Measurements from ENCODE around the gene DOCK3.
"Not testable (repeated sequence)": the region's sequence is repeated elsewhere in the genome, so short reads cannot be mapped to it uniquely, and the experiment has no call there.

DOCK3 gene

DNA sequence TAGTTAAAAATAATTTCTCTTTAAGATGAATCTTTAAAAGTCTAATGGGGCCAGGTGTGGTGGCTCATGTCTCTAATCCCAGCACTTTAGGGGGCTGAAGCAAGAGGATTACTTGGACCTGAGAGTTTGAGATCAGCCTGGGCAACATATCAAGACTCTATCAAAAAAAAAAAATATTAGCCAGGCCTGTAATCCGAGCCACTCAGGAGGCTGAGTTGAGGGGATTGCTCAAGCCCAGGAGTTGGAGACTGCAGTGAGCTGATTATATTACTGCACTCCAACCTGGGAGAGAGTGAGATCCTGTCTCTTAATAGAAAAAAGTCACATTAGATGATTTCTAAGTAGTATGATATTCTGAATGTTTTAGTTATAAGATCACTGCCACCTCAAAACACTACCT lies 388.3 kb downstream of the DOCK3 start:
- H3K27ac ChIP-seq = no peak overlapping the region
- no peak overlapping the region for H3K9ac ChIP-seq (ENCODE audit: insufficient read length)
- H3K4me3 ChIP-seq = no peak overlapping the region
- no peak for TF ChIP-seq POLR2AphosphoS5 (IDR thresholded peaks at IDR 0.05; ENCODE audit: borderline replicate concordance, low read depth, low read length)
- TF ChIP-seq FOXP2 (optimal IDR thresholded peaks at IDR 0.05; ENCODE audit: control extremely low read depth, extremely low read length, insufficient read depth) = no peak
- TF ChIP-seq EZH2 (IDR thresholded peaks at IDR 0.05) = no peak
- no peaks in the 10 kb centered on the region for H3K9me3 ChIP-seq (ENCODE audit: low read depth, low read length)
- no peaks in the 10 kb centered on the region for H3K36me3 ChIP-seq (ENCODE audit: insufficient read depth, low read length)
- DNase-seq (ENCODE audit: low read depth, low spot score) = no peak

DNA sequence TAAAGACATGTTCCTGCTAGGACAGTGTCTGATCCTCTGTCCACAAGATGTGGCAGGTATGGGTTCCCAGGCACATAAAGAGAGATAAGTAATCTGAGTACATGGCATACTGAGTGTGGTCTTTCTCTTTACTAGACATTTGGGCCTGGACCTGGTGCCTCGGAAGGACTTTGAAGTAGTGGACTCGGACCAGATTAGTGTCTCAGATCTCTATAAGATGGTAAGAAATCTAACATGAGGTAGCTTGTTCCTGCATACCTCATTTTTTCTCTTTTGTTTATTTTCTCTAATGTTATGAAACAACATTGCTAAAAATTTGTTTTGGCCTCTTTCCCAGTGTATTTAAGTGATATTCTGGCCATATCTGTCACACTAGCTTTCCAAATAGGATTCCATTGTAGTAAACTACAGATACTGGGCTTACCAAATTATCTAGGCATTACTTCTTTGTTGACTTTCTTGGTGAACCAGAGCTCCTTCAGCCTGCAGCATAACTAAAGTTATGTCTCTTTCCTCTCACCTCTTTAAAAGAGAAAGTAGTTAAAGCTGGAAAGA lies 400.6 kb downstream of the DOCK3 start:
- Histone ChIP-seq H3K4me3 (no peak overlapping the region), H3K36me3 (ENCODE audit: insufficient read depth, low read length) (no peaks in the 10 kb centered on the region), H3K9ac (ENCODE audit: insufficient read length) (no peak overlapping the region), H3K9me3 (ENCODE audit: low read depth, low read length) (no peaks in the 10 kb centered on the region), H3K27ac (no peak overlapping the region)
- no peak for TF ChIP-seq POLR2AphosphoS5 (IDR thresholded peaks at IDR 0.05; ENCODE audit: borderline replicate concordance, low read depth, low read length)
- no peak for TF ChIP-seq EZH2 (IDR thresholded peaks at IDR 0.05)
- TF ChIP-seq FOXP2 (optimal IDR thresholded peaks at IDR 0.05; ENCODE audit: control extremely low read depth, extremely low read length, insufficient read depth) = no peak
- no peak for DNase-seq (ENCODE audit: low read depth, low spot score)

DNA sequence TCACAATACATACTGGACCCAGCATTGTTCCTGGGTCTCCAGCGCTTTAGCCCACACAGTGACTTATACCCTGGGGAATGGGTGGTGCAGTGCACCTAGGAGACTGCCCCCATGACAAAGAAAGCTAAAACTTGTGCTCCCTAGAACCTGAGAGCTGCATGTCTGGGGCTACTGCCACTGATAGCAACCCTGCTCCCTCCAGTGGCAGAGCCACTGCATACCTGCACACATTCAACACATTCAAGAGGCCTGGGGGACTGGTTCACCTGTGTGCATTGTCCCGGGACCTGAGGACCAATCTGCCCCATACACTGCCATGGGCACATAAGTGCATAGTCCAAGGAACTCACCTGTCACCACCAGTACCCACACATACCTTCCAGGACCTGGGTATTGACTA lies 407.6 kb downstream of the DOCK3 start:
- Histone ChIP-seq H3K4me3 (no peak overlapping the region), H3K36me3 (ENCODE audit: insufficient read depth, low read length) (no peaks in the 10 kb centered on the region), H3K9me3 (ENCODE audit: low read depth, low read length) (no peaks in the 10 kb centered on the region), H3K9ac (ENCODE audit: insufficient read length) (no peak overlapping the region), H3K27ac (no peak overlapping the region)
- DNase-seq (ENCODE audit: low read depth, low spot score) = no peak
- no peak for TF ChIP-seq FOXP2 (optimal IDR thresholded peaks at IDR 0.05; ENCODE audit: control extremely low read depth, extremely low read length, insufficient read depth)
- TF ChIP-seq POLR2AphosphoS5 (IDR thresholded peaks at IDR 0.05; ENCODE audit: borderline replicate concordance, low read depth, low read length) = no peak
- no peak for TF ChIP-seq EZH2 (IDR thresholded peaks at IDR 0.05)

DNA sequence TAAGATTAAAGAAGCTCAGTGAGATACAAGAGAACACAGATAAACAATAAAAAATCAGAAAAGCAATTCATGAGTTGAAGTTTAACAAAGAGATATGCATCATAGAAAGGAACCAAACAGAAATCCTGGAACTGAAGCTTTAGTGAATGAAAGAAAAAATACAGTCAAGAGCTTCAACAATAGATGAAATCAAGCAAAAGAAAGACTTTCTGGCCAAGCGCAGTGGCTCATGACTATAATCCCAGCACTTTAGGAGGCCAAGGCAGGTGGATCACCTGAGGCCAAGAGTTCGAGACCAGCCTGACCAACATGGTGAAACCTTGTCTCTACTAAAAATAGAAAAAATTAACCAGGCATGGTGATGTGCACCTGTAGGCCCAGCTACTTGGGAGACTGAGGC lies 408.8 kb downstream of the DOCK3 start:
- Histone ChIP-seq H3K9ac (ENCODE audit: insufficient read length) (no peak overlapping the region), H3K9me3 (ENCODE audit: low read depth, low read length) (no peaks in the 10 kb centered on the region), H3K27ac (no peak overlapping the region), H3K36me3 (ENCODE audit: insufficient read depth, low read length) (no peaks in the 10 kb centered on the region), H3K4me3 (no peak overlapping the region)
- DNase-seq (ENCODE audit: low read depth, low spot score) = no peak
- TF ChIP-seq POLR2AphosphoS5 (IDR thresholded peaks at IDR 0.05; ENCODE audit: borderline replicate concordance, low read depth, low read length) (no peak), EZH2 (IDR thresholded peaks at IDR 0.05) (no peak), FOXP2 (optimal IDR thresholded peaks at IDR 0.05; ENCODE audit: control extremely low read depth, extremely low read length, insufficient read depth) (no peak)

DNA sequence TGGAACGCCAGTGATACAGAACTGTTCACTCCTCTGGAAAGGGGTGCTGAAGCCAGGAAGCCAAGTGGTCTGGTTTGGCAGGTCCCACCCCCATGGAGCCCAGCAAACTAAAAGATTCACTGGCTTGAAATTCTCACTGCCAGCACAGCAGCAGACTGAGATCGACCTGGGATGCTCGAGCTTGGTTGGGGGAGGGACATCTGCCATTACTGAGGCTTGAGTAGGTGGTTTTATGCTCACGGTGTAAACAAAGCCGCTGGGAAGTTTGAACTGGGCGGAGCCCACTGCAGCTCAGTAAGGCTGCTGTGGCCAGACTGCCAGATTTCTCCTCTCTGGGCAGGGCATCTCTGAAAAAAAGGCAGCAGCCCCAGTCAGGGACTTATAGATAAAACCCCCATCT lies 417.4 kb downstream of the DOCK3 start:
- H3K27ac ChIP-seq; DNase-seq (ENCODE audit: low read depth, low spot score): not testable (repeated sequence)

DNA sequence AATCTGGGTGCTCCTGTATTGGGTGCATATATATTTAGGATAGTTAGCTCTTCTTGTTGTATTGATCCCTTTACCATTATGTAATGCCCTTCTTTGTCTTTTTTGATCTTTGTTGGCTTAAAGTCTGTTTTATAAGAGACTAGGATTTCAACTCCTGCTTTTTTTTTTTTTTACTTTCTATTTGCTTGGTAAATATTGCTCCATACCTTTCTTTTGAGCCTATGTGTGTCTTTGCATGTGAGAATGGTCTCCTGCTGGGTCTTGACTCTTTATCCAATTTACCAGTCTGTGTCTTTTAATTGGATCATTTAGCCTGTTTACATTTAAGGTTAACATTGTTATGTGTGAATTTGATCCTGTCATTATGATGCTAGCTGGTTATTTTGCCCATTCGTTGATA lies 420.1 kb downstream of the DOCK3 start:
- not testable (repeated sequence) for H3K36me3 ChIP-seq (ENCODE audit: insufficient read depth, low read length); DNase-seq (ENCODE audit: low read depth, low spot score); H3K27ac ChIP-seq; H3K4me3 ChIP-seq; H3K9ac ChIP-seq (ENCODE audit: insufficient read length); H3K9me3 ChIP-seq (ENCODE audit: low read depth, low read length)

More for the DNA sequence above, 417.4 kb downstream of the DOCK3 start:
- not testable (repeated sequence) for H3K9me3 ChIP-seq (ENCODE audit: low read depth, low read length); H3K9ac ChIP-seq (ENCODE audit: insufficient read length); H3K4me3 ChIP-seq; H3K36me3 ChIP-seq (ENCODE audit: insufficient read depth, low read length)

DNA sequence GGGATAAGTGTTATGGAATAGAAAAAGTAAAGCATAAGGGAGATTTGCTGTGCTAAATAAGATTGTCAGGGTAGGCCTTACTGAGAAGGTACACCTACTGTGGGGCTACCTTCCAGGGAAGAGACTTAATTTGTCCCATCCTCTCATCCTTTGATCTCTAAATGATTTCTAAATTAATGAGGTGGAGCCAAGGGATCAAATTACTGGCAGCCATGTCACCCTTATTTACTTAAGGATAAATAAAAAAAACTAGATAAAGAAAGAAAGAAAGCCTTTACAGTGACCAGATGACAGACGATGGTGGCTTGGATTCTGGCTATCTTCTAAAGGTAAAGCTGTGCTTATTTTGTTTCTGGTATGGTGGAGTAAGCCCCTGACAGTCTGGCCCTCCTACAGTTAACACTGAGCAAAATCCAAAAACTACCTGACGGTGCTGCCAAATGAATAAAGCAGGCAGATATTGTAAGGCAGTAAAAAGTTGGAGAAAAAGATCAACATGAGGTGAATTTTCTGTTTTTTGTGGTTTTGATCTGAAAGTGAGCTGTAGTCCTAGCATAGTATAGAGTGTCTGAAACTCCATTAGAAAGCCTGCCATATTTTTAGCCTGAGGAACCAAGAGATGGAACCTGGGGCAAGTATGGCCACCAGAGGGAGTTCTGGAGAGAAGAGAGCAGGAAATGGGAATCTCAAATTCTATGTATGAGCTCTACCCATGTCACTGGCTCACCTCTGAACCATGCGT lies 425.2 kb downstream of the DOCK3 start:
- Histone ChIP-seq H3K4me3 (no peak overlapping the region), H3K9ac (ENCODE audit: insufficient read length) (no peak overlapping the region), H3K9me3 (ENCODE audit: low read depth, low read length) (no peaks in the 10 kb centered on the region), H3K36me3 (ENCODE audit: insufficient read depth, low read length) (no peaks in the 10 kb centered on the region), H3K27ac (no peak overlapping the region)
- TF ChIP-seq FOXP2 (optimal IDR thresholded peaks at IDR 0.05; ENCODE audit: control extremely low read depth, extremely low read length, insufficient read depth) (no peak), EZH2 (IDR thresholded peaks at IDR 0.05) (no peak), POLR2AphosphoS5 (IDR thresholded peaks at IDR 0.05; ENCODE audit: borderline replicate concordance, low read depth, low read length) (no peak)
- no peak for DNase-seq (ENCODE audit: low read depth, low spot score)

DNA sequence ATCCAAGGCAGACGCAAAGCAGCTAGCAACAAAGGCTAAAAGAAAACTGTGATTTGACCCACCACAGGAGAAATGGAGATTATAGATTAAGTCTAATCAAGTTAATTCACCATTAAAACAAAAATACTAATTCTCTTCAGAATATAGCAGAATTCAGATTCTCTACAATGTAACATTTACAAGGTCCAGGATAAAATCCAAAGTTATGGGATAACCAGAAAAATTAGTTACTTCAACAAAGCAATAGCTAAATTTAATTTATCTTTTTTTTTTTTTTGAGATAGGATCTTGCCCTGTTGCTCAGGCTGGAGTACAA lies 425.8 kb downstream of the DOCK3 start:
- H3K36me3 ChIP-seq (ENCODE audit: insufficient read depth, low read length) = no peaks in the 10 kb centered on the region
- no peak for DNase-seq (ENCODE audit: low read depth, low spot score)
- H3K4me3 ChIP-seq = no peak overlapping the region
- no peaks in the 10 kb centered on the region for H3K9me3 ChIP-seq (ENCODE audit: low read depth, low read length)
- TF ChIP-seq POLR2AphosphoS5 (IDR thresholded peaks at IDR 0.05; ENCODE audit: borderline replicate concordance, low read depth, low read length) (no peak), FOXP2 (optimal IDR thresholded peaks at IDR 0.05; ENCODE audit: control extremely low read depth, extremely low read length, insufficient read depth) (no peak), EZH2 (IDR thresholded peaks at IDR 0.05) (no peak)
- no peak overlapping the region for H3K9ac ChIP-seq (ENCODE audit: insufficient read length)
- no peak overlapping the region for H3K27ac ChIP-seq

DNA sequence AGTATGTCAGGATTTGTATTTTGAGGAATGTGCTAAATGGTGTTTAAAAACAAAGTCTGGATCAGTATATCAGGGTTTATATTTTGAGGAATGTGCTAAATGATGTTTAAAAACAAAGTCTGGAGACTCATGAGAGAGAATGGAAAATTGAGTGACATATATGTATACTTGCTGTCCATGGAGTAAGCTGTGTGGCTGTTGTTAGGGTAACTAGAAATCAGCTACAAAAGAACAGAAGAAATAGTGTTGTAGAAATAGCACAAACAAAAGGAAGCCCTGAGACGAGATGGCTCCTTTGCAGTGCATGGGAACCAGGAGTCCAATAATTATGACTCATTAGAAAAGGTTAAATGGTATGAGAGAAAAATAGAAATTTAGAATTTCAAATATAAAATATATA lies 427.7 kb downstream of the DOCK3 start:
- DNase-seq (ENCODE audit: low read depth, low spot score) = no peak
- Histone ChIP-seq H3K9ac (ENCODE audit: insufficient read length) (no peak overlapping the region), H3K9me3 (ENCODE audit: low read depth, low read length) (no peaks in the 10 kb centered on the region), H3K4me3 (no peak overlapping the region), H3K36me3 (ENCODE audit: insufficient read depth, low read length) (no peaks in the 10 kb centered on the region), H3K27ac (no peak overlapping the region)
- TF ChIP-seq EZH2 (IDR thresholded peaks at IDR 0.05) = no peak
- TF ChIP-seq FOXP2 (optimal IDR thresholded peaks at IDR 0.05; ENCODE audit: control extremely low read depth, extremely low read length, insufficient read depth) = no peak
- no peak for TF ChIP-seq POLR2AphosphoS5 (IDR thresholded peaks at IDR 0.05; ENCODE audit: borderline replicate concordance, low read depth, low read length)
